ENCODE data around the gene HDAC4. TPM values are rescaled to one million over a fixed set of nuclear protein-coding genes. Genes with fewer than 3 reads are reported as not detected.

The HDAC4 gene
- total and polyA plus RNA-seq, 10 of the 15 experiments (the other 5 are each of a cell fraction or from before 2014, with no cell fraction given), result 0.22 to 15.7 (median 4.8) TPM

- CTCF ChIA-PET, result interaction anchor here (0.7 kb wide), 2 partner anchors 96 to 111 kb away, joined by 3 to 4 read pairs; no protein-coding TSS in a partner anchor
- BruUV-seq (replicated peaks), result no TSS peak
- no peaks in the 10 kb centered on the region for H3K79me2 ChIP-seq (ENCODE audit: control insufficient read depth, insufficient read depth, low read length)
- no peak for TF ChIP-seq LARP7 (IDR thresholded peaks at IDR 0.05)
- TF ChIP-seq HCFC1 (IDR thresholded peaks at IDR 0.05; ENCODE audit: low read length), result no peak
- no peak for TF ChIP-seq ZZZ3 (IDR thresholded peaks at IDR 0.05; ENCODE audit: control insufficient read depth, insufficient read length, low read depth)
- TF ChIP-seq, protein P1, sequence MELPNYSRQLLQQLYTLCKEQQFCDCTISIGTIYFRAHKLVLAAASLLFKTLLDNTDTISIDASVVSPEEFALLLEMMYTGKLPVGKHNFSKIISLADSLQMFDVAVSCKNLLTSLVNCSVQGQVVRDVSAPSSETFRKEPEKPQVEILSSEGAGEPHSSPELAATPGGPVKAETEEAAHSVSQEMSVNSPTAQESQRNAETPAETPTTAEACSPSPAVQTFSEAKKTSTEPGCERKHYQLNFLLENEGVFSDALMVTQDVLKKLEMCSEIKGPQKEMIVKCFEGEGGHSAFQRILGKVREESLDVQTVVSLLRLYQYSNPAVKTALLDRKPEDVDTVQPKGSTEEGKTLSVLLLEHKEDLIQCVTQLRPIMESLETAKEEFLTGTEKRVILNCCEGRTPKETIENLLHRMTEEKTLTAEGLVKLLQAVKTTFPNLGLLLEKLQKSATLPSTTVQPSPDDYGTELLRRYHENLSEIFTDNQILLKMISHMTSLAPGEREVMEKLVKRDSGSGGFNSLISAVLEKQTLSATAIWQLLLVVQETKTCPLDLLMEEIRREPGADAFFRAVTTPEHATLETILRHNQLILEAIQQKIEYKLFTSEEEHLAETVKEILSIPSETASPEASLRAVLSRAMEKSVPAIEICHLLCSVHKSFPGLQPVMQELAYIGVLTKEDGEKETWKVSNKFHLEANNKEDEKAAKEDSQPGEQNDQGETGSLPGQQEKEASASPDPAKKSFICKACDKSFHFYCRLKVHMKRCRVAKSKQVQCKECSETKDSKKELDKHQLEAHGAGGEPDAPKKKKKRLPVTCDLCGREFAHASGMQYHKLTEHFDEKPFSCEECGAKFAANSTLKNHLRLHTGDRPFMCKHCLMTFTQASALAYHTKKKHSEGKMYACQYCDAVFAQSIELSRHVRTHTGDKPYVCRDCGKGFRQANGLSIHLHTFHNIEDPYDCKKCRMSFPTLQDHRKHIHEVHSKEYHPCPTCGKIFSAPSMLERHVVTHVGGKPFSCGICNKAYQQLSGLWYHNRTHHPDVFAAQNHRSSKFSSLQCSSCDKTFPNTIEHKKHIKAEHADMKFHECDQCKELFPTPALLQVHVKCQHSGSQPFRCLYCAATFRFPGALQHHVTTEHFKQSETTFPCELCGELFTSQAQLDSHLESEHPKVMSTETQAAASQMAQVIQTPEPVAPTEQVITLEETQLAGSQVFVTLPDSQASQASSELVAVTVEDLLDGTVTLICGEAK (IDR thresholded peaks at IDR 0.05; ENCODE audit: borderline replicate concordance), result no peak
- TF ChIP-seq POLR2A (IDR thresholded peaks at IDR 0.05; ENCODE audit: low read depth, low read length), result no peak
- TF ChIP-seq, protein P2, sequence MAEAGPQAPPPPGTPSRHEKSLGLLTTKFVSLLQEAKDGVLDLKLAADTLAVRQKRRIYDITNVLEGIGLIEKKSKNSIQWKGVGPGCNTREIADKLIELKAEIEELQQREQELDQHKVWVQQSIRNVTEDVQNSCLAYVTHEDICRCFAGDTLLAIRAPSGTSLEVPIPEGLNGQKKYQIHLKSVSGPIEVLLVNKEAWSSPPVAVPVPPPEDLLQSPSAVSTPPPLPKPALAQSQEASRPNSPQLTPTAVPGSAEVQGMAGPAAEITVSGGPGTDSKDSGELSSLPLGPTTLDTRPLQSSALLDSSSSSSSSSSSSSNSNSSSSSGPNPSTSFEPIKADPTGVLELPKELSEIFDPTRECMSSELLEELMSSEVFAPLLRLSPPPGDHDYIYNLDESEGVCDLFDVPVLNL (IDR thresholded peaks at IDR 0.05; ENCODE audit: low read depth, low read length), result no peak
- TF ChIP-seq CHD1 (IDR thresholded peaks at IDR 0.05; ENCODE audit: low read depth, low read length), result no peak
- TF ChIP-seq CBX3 (IDR thresholded peaks at IDR 0.05; ENCODE audit: borderline replicate concordance, low read depth), result no peak
- no peak for TF ChIP-seq RUNX3 (IDR thresholded peaks at IDR 0.05; ENCODE audit: low read length)
- no peak for TF ChIP-seq ZNF274 (IDR thresholded peaks at IDR 0.05; ENCODE audit: insufficient read depth, insufficient read length)
- no peak for TF ChIP-seq HDAC6 (IDR thresholded peaks at IDR 0.05; ENCODE audit: unreplicated experiment)
- no peak for TF ChIP-seq RBBP5 (conservative IDR thresholded peaks at IDR 0.05)
- TF ChIP-seq PRDM15 (CRISPR knock-in tag; IDR thresholded peaks at IDR 0.05), result no peak
- no peak for TF ChIP-seq SRF (IDR thresholded peaks at IDR 0.05; ENCODE audit: low read depth in 2 of 2, low read length in 2 of 2)
- TF ChIP-seq JUND (IDR thresholded peaks at IDR 0.05; ENCODE audit: low read depth, low read length), result no peak
- TF ChIP-seq SMAD1 (IDR thresholded peaks at IDR 0.05; ENCODE audit: low read depth, partially characterized antibody), result no peak
- TF ChIP-seq NFYB (IDR thresholded peaks at IDR 0.05; ENCODE audit: insufficient read depth, low read depth, low read length), result no peak
These were observed 201.6 kb downstream of the HDAC4 start for GRCh38 chr2:239199041-239199768.

More at GRCh38 chr2:239199041-239199768, 201.6 kb downstream of the HDAC4 start:
- ChIA-PET RAD21 (ENCODE audit: unreplicated experiment) (interaction anchor here (0.6 kb wide), 1 partner anchor 109 kb away, joined by 3 read pairs; no protein-coding TSS in a partner anchor), SMC1A (ENCODE audit: uncharacterized antibody, unreplicated experiment) (interaction anchor here (0.6 kb wide), 1 partner anchor 158 kb away, joined by 3 read pairs; no protein-coding TSS in a partner anchor), POLR2A (no interaction called here)
- Histone ChIP-seq H3K27ac (ENCODE audit: control insufficient read depth, insufficient read depth) (no peak overlapping the region), H3K4me1 (ENCODE audit: control insufficient read depth, insufficient read depth, low read length) (no peaks in the 10 kb centered on the region), H3K9ac (ENCODE audit: control insufficient read depth, insufficient read depth, low read length) (no peak overlapping the region), H2AFZ (ENCODE audit: control insufficient read depth, low read depth, low read length) (no peak overlapping the region), H4K20me1 (ENCODE audit: control insufficient read depth, insufficient read depth) (no peaks in the 10 kb centered on the region; the same call in 1 of the 2 replicates), H3K9me3 (replicated peaks; ENCODE audit: control insufficient read depth, insufficient read depth, low read length) (no peaks in the 10 kb centered on the region), H3K27me3 (replicated peaks in 1 of 2; ENCODE audit: control insufficient read depth in 2 of 2, insufficient read depth in 2 of 2, low read length in 1 of 2) (no peaks in the 10 kb centered on the region), H3K4me2 (ENCODE audit: control insufficient read depth, insufficient read depth) (no peak overlapping the region), H3K4me3 (no peak overlapping the region), H3K36me3 (ENCODE audit: control insufficient read depth in 2 of 2, insufficient read depth in 2 of 2, low read length in 1 of 2) (peaks cover 0 to 2% of the 10 kb centered on the region in 2 experiments; a peak in 2 of 4 replicates)
- no peak for ATAC-seq
- in situ Hi-C loops (cut with MboI) (no loop called here), intact Hi-C loops (cut with micrococcal nuclease; ENCODE audit: unreplicated experiment) (no loop called here)
- WGBS (ENCODE audit: insufficient coverage, insufficient replicate concordance, low lambda C conversion rate, missing lambda C conversion rate), result 73% methylated on average over 19 of the region's 21 CpGs
- FAIRE-seq, result no peak
- DNase-seq (ENCODE audit: low read depth, low spot score), result no peak

All from GM12878 (cell line).